Right lobe of liver (tissue), 4 donors: Measurements from ENCODE around the gene SH3YL1.

Source experiments
- CTCF ChIP-seq, 4 donors: fragments of 200-600 bp in 3 of 4; fragments of 450-650 bp in 1 of 4; IDR thresholded peaks; one replicate each; pipeline versions ENCODE4 v1.5.1 to v1.8.0; 2016 to 2022; ENCODE audit warnings: antibody characterized with exemption in 4 of 4, mild to moderate bottlenecking in 2 of 4
- POLR2A ChIP-seq: fragments of 450-650 bp; IDR thresholded peaks from one replicate; pipeline ENCODE4 v1.6.1; 2017; ENCODE audit warnings: antibody characterized with exemption, mild to moderate bottlenecking
- donor health status: DM: no; HTN: no; CAD: no.
- donor health status: DM: no; HTN: no; CAD: no.
- donor health status: DM: no; HTN: yes; CAD: no.

GRCh38 chr2:179886-180285 lies 83.9 kb downstream of the SH3YL1 start:
- TF ChIP-seq CTCF (IDR thresholded peaks at IDR 0.05) (no peak), POLR2A (no peak)
